A549 (cell line): ENCODE data around the gene B3GALT6.

ENCODE experiments used
- HDAC2 ChIP-seq: fragments of 200-600 bp; sonication (generic); IDR thresholded peaks from 2 replicates; pipeline ENCODE4 v1.6.1; 2016
- MYC ChIP-seq: IDR thresholded peaks from 2 replicates; pipeline ENCODE4 v1.6.1; 2012; ENCODE audit warnings: mild to moderate bottlenecking, inconsistent platforms, low read length, improper control_type of control experiment, borderline replicate concordance

DNA sequence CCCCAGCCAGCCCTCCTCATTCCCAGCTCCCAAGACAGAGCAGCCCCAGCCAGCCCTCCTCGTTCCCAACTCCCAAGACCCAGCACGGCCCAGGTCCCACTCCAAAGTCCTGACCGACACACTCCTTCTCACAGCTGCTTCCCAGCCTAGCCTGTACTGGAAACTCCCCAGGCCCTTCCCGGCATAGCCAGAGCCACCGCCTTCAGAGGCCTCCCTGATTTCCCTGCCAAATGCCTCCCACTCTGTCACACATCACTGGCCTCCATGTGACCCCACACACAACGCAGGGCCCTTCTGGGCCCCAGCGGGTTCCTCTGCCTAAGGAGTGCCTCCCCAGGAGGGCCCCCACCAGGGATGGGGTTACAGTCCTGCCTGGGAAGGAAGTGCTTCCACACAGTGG is 38.8 kb downstream of the B3GALT6 start:
- TF ChIP-seq HDAC2 (no peak), MYC (no peak)
